ENCODE results near the gene TMEFF2.

DNA sequence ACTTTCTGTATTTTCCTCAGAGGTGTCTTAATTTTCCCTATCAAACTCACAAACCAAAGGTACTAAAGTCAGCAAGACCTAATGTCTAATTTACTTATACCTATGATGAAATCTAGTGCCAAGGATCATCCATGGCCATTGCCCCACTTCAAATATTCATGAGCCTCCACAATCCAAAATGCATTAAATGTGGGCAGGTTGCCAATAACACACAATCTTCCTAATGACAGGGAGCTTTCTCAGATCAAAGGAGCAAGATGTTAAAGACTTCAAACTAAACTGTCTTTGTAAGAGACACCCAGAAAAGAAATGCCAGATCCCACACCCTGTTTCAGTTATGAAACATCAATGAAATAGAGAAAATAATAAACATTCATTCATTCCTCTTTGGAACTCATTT, 143.2 kb downstream of the TMEFF2 start:
- TF ChIP-seq, protein P1, sequence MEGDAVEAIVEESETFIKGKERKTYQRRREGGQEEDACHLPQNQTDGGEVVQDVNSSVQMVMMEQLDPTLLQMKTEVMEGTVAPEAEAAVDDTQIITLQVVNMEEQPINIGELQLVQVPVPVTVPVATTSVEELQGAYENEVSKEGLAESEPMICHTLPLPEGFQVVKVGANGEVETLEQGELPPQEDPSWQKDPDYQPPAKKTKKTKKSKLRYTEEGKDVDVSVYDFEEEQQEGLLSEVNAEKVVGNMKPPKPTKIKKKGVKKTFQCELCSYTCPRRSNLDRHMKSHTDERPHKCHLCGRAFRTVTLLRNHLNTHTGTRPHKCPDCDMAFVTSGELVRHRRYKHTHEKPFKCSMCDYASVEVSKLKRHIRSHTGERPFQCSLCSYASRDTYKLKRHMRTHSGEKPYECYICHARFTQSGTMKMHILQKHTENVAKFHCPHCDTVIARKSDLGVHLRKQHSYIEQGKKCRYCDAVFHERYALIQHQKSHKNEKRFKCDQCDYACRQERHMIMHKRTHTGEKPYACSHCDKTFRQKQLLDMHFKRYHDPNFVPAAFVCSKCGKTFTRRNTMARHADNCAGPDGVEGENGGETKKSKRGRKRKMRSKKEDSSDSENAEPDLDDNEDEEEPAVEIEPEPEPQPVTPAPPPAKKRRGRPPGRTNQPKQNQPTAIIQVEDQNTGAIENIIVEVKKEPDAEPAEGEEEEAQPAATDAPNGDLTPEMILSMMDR (IDR thresholded peaks at IDR 0.05 in 4 of 5, conservative IDR thresholded peaks at IDR 0.05 in 1 of 5), result no peak
- no peak for TF ChIP-seq POLR2A (IDR thresholded peaks at IDR 0.05)

Measured in gastrocnemius medialis (tissue), 4 donors.